Aorta (tissue), 5 donors: ENCODE results near the gene RGS9BP. TPM values are rescaled to one million over a fixed set of nuclear protein-coding genes. Genes with fewer than 3 reads are reported as not detected.
"Not testable (repeated sequence)": the region's sequence is repeated elsewhere in the genome, so short reads cannot be mapped to it uniquely, and the experiment has no call there.

ENCODE experiments used
- ATAC-seq: fragments of 200-7000 bp; cut with Tn5 transposase; one replicate; pipeline ENCODE4 v1.9.1; 2022; ENCODE audit warnings: moderate library complexity; ENCODE audit not compliant: low FRiP score
- DNase-seq, 2 donors: peaks; one replicate each; pipeline ENCODE4 v3.0.0-alpha.2; 2020
- H3K27ac ChIP-seq, 2 donors: one replicate each; pipeline ENCODE4 v1.5.1; 2013; ENCODE audit warnings: low read length in 2 of 2, mild to moderate bottlenecking in 2 of 2, moderate library complexity in 2 of 2, control low read depth in 1 of 2, inconsistent platforms in 1 of 2, low read depth in 1 of 2
- H3K27me3 ChIP-seq, 2 donors: one replicate each; pipeline ENCODE4 v1.6.1; 2013; ENCODE audit warnings: control low read depth in 1 of 2, low read length in 1 of 2, mild to moderate bottlenecking in 1 of 2, moderate library complexity in 1 of 2; ENCODE audit not compliant: insufficient read depth in 2 of 2, control insufficient read depth in 1 of 2
- H3K36me3 ChIP-seq, 2 donors: one replicate each; pipeline ENCODE4 v1.6.1; 2013; ENCODE audit warnings: control low read depth in 1 of 2, low read length in 1 of 2, mild to moderate bottlenecking in 1 of 2; ENCODE audit not compliant: insufficient read depth in 2 of 2, control insufficient read depth in 1 of 2
- H3K4me1 ChIP-seq, 2 donors: one replicate each; pipeline ENCODE4 v1.6.1; 2013; ENCODE audit warnings: low read length in 2 of 2, control low read depth in 1 of 2, mild to moderate bottlenecking in 1 of 2, moderate library complexity in 1 of 2; ENCODE audit not compliant: insufficient read depth in 2 of 2, control insufficient read depth in 1 of 2
- H3K4me3 ChIP-seq, 2 donors: one replicate each; pipeline ENCODE4 v1.5.1; 2013; ENCODE audit warnings: low read length in 2 of 2, control low read depth in 1 of 2, mild to moderate bottlenecking in 1 of 2
- H3K9me3 ChIP-seq: one replicate; pipeline ENCODE4 v1.6.1; 2013; ENCODE audit warnings: mild to moderate bottlenecking, low read length; ENCODE audit not compliant: control insufficient read depth
- WGBS, 2 donors: extraction: QIAGEN DNeasy Blood & Tissue Kit; methylation state at CpG; one replicate each; pipeline ENCODE4 v1.1.7; 2013; 5-methylcytosine and 5-hydroxymethylcytosine counted together
- intact Hi-C, 2 donors: fragments of 100-400 bp; cut with DNase I; formaldehyde crosslinking; loops; one replicate each; pipeline versions ENCODE4 v1.14.2 to v1.15.0; 2022
- polyA plus RNA-seq, 2 donors: library from polyadenylated mRNA; stranded (reverse); fragments of 200-250 nt; gene quantifications; one replicate each; pipeline ENCODE4 v1.2.3, GENCODE V29; 2013
- total RNA-seq, 2 donors: library from RNA; stranded (reverse); fragmentation: NEBNext Ultra II Directional; extraction: Animal tissue kit (Norgen Biotek cat#: 25700); gene quantifications; one replicate each; pipeline ENCODE4 v1.2.1, GENCODE V29; 2021
- donor health status: healthy with polysubstance abuse.
- donor health status: Bipolar disorder and iron deficiency.
- donor health status: DM: no; HTN: no; CAD: no.
- donor health status: DM: no; HTN: no; CAD: no.
- donor health status: DM: yes; HTN: yes; CAD: no.

RGS9BP gene
- total and polyA plus RNA-seq, 4 donors: 0.25 TPM; not detected in 3

GRCh38 chr19:32695506-32695905, 19.9 kb downstream of the RGS9BP start:
- ATAC-seq, H3K36me3 ChIP-seq, H3K4me1 ChIP-seq, H3K27ac ChIP-seq, DNase-seq, intact Hi-C loops, H3K4me3 ChIP-seq, H3K27me3 ChIP-seq, H3K9me3 ChIP-seq: not testable (repeated sequence)
- 81 to 83% methylated on average over 6 of the region's 6 CpGs for WGBS, 2 donors

GRCh38 chr19:32696771-32697170, 21.1 kb downstream of the RGS9BP start:
- H3K4me3 ChIP-seq, H3K27me3 ChIP-seq, DNase-seq, H3K27ac ChIP-seq, ATAC-seq, H3K4me1 ChIP-seq, intact Hi-C loops, H3K36me3 ChIP-seq, H3K9me3 ChIP-seq: not testable (repeated sequence)
- 91 to 93% methylated on average over 3 of the region's 3 CpGs for WGBS, 2 donors

GRCh38 chr19:32700129-32700528, 24.5 kb downstream of the RGS9BP start:
- not testable (repeated sequence) for ATAC-seq

GRCh38 chr19:32702010-32702409, 26.4 kb downstream of the RGS9BP start:
- intact Hi-C loops: no loop called here
- no peak for DNase-seq
- no peak for ATAC-seq
- Histone ChIP-seq H3K9me3 (peaks cover 1% of the 10 kb centered on the region), H3K36me3 (no peaks in the 10 kb centered on the region), H3K27ac (no peak overlapping the region), H3K4me3 (no peak overlapping the region), H3K4me1 (no peaks in the 10 kb centered on the region), H3K27me3 (no peaks in the 10 kb centered on the region)
- WGBS, 2 donors: 43 to 52% methylated on average over 5 of the region's 5 CpGs

More at GRCh38 chr19:32700129-32700528, 24.5 kb downstream of the RGS9BP start:
- H3K27ac ChIP-seq, H3K4me3 ChIP-seq, DNase-seq, H3K27me3 ChIP-seq, intact Hi-C loops, H3K36me3 ChIP-seq, H3K9me3 ChIP-seq, H3K4me1 ChIP-seq: not testable (repeated sequence)
- 95 to 97% methylated on average over 7 of the region's 7 CpGs for WGBS, 2 donors

GRCh38 chr19:32704006-32704405, 28.4 kb downstream of the RGS9BP start:
- H3K36me3 ChIP-seq, DNase-seq, H3K9me3 ChIP-seq, H3K4me3 ChIP-seq, H3K27ac ChIP-seq, intact Hi-C loops, H3K4me1 ChIP-seq, ATAC-seq, H3K27me3 ChIP-seq: not testable (repeated sequence)
- 100% methylated on average over 2 of the region's 2 CpGs for WGBS, 2 donors

GRCh38 chr19:32708457-32708856, 32.8 kb downstream of the RGS9BP start:
- no peak overlapping the region for H3K4me3 ChIP-seq
- H3K27me3 ChIP-seq: no peaks in the 10 kb centered on the region
- intact Hi-C loops: no loop called here
- no peak for ATAC-seq
- DNase-seq: no peak
- no peaks in the 10 kb centered on the region for H3K9me3 ChIP-seq
- H3K27ac ChIP-seq: no peak overlapping the region
- 89 to 90% methylated on average over 3 of the region's 3 CpGs for WGBS, 2 donors
- no peaks in the 10 kb centered on the region for H3K4me1 ChIP-seq
- no peaks in the 10 kb centered on the region for H3K36me3 ChIP-seq

- intact Hi-C loops: no loop called here
- 92 to 93% methylated on average over 5 of the region's 5 CpGs for WGBS, 2 donors
- Histone ChIP-seq H3K36me3 (peaks cover 0 to 2% of the 10 kb centered on the region in 2 donors), H3K27ac (no peak overlapping the region), H3K27me3 (no peaks in the 10 kb centered on the region), H3K4me3 (no peak overlapping the region), H3K4me1 (no peaks in the 10 kb centered on the region), H3K9me3 (no peaks in the 10 kb centered on the region)
- no peak for ATAC-seq
- DNase-seq: no peak
Observed at GRCh38 chr19:32709032-32709431, 33.4 kb downstream of the RGS9BP start.

- no peak for ATAC-seq
Observed at GRCh38 chr19:32711747-32712146, 36.1 kb downstream of the RGS9BP start.

GRCh38 chr19:32716203-32716602, 40.6 kb downstream of the RGS9BP start:
- H3K27me3 ChIP-seq, ATAC-seq, H3K36me3 ChIP-seq, H3K4me3 ChIP-seq, intact Hi-C loops, DNase-seq, H3K27ac ChIP-seq, H3K9me3 ChIP-seq, H3K4me1 ChIP-seq: not testable (repeated sequence)
- 97 to 99% methylated on average over 7 of the region's 7 CpGs for WGBS, 2 donors

More at GRCh38 chr19:32711747-32712146, 36.1 kb downstream of the RGS9BP start:
- no peaks in the 10 kb centered on the region for H3K4me1 ChIP-seq
- peaks cover 2 to 3% of the 10 kb centered on the region in 2 donors for H3K36me3 ChIP-seq
- H3K27me3 ChIP-seq: no peaks in the 10 kb centered on the region
- WGBS, 2 donors: 92 to 93% methylated on average over 6 of the region's 6 CpGs
- H3K9me3 ChIP-seq: no peaks in the 10 kb centered on the region
- intact Hi-C loops: no loop called here
- H3K4me3 ChIP-seq: no peak overlapping the region
- H3K27ac ChIP-seq: no peak overlapping the region
- DNase-seq: no peak
